Neural cell (in vitro differentiated cells): ENCODE data around the gene FOXP3. TPM values are rescaled to one million over a fixed set of nuclear protein-coding genes. Genes with fewer than 3 reads are reported as not detected.

Experiments
- H2AFZ ChIP-seq: fragments of 200-600, 300-800 bp; sonication (generic), shearing (Covaris generic); 2 replicates; pipeline ENCODE4 v1.6.0; 2014; ENCODE audit warnings: low read depth, mild to moderate bottlenecking, antibody characterized with exemption, low read length, moderate library complexity
- H3F3A ChIP-seq: fragments of 200-600 bp; shearing (Covaris generic); 2 replicates; pipeline ENCODE4 v1.6.1; 2016; ENCODE audit warnings: mild to moderate bottlenecking, moderate library complexity, mixed read lengths, antibody characterized with exemption, low read length; ENCODE audit not compliant: insufficient read depth, poor library complexity, severe bottlenecking
- H3K27ac ChIP-seq: fragments of 200-600, 300-800 bp; sonication (generic), shearing (Covaris generic); 2 replicates; pipeline ENCODE4 v1.5.1; 2014; ENCODE audit warnings: mild to moderate bottlenecking, low read length, moderate library complexity
- H3K27me3 ChIP-seq: fragments of 300-800, 200-600 bp; sonication (generic), shearing (Covaris generic); 2 replicates; pipeline ENCODE4 v1.6.0; 2014; ENCODE audit warnings: mild to moderate bottlenecking, low read depth, low read length, moderate library complexity; ENCODE audit not compliant: insufficient read depth
- H3K36me3 ChIP-seq: fragments of 300-800, 200-600 bp; sonication (generic), shearing (Covaris generic); 2 replicates; pipeline ENCODE4 v1.5.1; 2014; ENCODE audit warnings: mild to moderate bottlenecking, antibody characterized with exemption, low read length, moderate library complexity; ENCODE audit not compliant: insufficient read depth
- H3K4me2 ChIP-seq: fragments of 300-800, 200-600 bp; sonication (generic), shearing (Covaris generic); 2 replicates; pipeline ENCODE4 v1.6.0; 2014; ENCODE audit warnings: mild to moderate bottlenecking, low read length
- H3K4me3 ChIP-seq: fragments of 300-800, 200-600 bp; sonication (generic), shearing (Covaris generic); 2 replicates; pipeline ENCODE4 v1.5.1; 2014; ENCODE audit warnings: mild to moderate bottlenecking, low read length, moderate library complexity
- H3K79me2 ChIP-seq: fragments of 200-600 bp; shearing (Covaris generic); replicated peaks from 2 replicates; pipeline ENCODE4 v1.6.0; 2014; ENCODE audit warnings: mild to moderate bottlenecking, low read length, moderate library complexity; ENCODE audit not compliant: insufficient read depth
- H3K9ac ChIP-seq: fragments of 300-800, 200-600 bp; sonication (generic), shearing (Covaris generic); 2 replicates; pipeline ENCODE4 v1.6.1; 2016; ENCODE audit warnings: mild to moderate bottlenecking, low read length, mixed read lengths
- H3K9me2 ChIP-seq: fragments of 200-600 bp; shearing (Covaris generic); 2 replicates; pipeline ENCODE4 v1.6.1; 2016; ENCODE audit warnings: mild to moderate bottlenecking, low read length, mixed read lengths; ENCODE audit not compliant: insufficient read depth
- H3K9me3 ChIP-seq: fragments of 200-600, 300-800 bp; sonication (generic), shearing (Covaris generic); 2 replicates; pipeline ENCODE4 v1.6.1; 2016; ENCODE audit warnings: mild to moderate bottlenecking, mixed run types, low read length, moderate library complexity, mixed read lengths
- H4K20me1 ChIP-seq: fragments of 200-600 bp; shearing (Covaris generic); 2 replicates; pipeline ENCODE4 v1.6.1; 2016; ENCODE audit warnings: mild to moderate bottlenecking, mixed run types; ENCODE audit not compliant: insufficient read depth
- EP300 ChIP-seq: fragments of 450-650 bp; conservative IDR thresholded peaks from 2 replicates; pipeline ENCODE4 v1.6.1; 2014; ENCODE audit warnings: antibody characterized with exemption, mild to moderate bottlenecking, moderate library complexity; ENCODE audit not compliant: poor library complexity, severe bottlenecking
- EZH2 ChIP-seq: fragments of 200-600, 300-800 bp; shearing (Covaris generic), sonication (generic); IDR thresholded peaks from 2 replicates; pipeline ENCODE4 v1.6.1; 2014; ENCODE audit warnings: antibody characterized with exemption, low read length, borderline replicate concordance, mild to moderate bottlenecking; ENCODE audit not compliant: insufficient read depth, poor library complexity, severe bottlenecking
- MXI1 ChIP-seq: fragments of 450-650 bp; conservative IDR thresholded peaks from 2 replicates; pipeline ENCODE4 v1.6.1; 2014; ENCODE audit warnings: antibody characterized with exemption, mild to moderate bottlenecking; ENCODE audit not compliant: poor library complexity, severe bottlenecking
- POLR2AphosphoS5 ChIP-seq: IDR thresholded peaks from 2 replicates; pipeline ENCODE4 v1.6.1; 2012
- RAD21 ChIP-seq: fragments of 450-650 bp; conservative IDR thresholded peaks from 2 replicates; pipeline ENCODE4 v1.6.1; 2014; ENCODE audit warnings: antibody characterized with exemption, mild to moderate bottlenecking, moderate library complexity
- SMC3 ChIP-seq: fragments of 450-650 bp; conservative IDR thresholded peaks from 2 replicates; pipeline ENCODE4 v1.6.1; 2014; ENCODE audit warnings: antibody characterized with exemption, mild to moderate bottlenecking, moderate library complexity; ENCODE audit not compliant: poor library complexity
- TAF1 ChIP-seq: IDR thresholded peaks from 2 replicates; pipeline ENCODE4 v1.6.1; 2012; ENCODE audit warnings: low read depth
- polyA plus RNA-seq: library from polyadenylated mRNA; depleted of rRNA; stranded (reverse); fragments of >200 nt; gene quantifications from 2 replicates; pipeline ENCODE4 v1.2.3, GENCODE V29; 2014
- TF ChIP-seq, protein P1 (sequence below): fragments of 450-650 bp; IDR thresholded peaks from 2 replicates; pipeline ENCODE4 v1.5.1; 2014; ENCODE audit warnings: antibody characterized with exemption, mild to moderate bottlenecking, moderate library complexity; ENCODE audit not compliant: poor library complexity, severe bottlenecking
- TF ChIP-seq, protein P2 (sequence below): IDR thresholded peaks from 2 replicates; pipeline ENCODE4 v1.6.1; 2012; ENCODE audit warnings: borderline replicate concordance

The FOXP3 gene
- polyA plus RNA-seq, 1 donor from 2014 or later, result not detected

DNA sequence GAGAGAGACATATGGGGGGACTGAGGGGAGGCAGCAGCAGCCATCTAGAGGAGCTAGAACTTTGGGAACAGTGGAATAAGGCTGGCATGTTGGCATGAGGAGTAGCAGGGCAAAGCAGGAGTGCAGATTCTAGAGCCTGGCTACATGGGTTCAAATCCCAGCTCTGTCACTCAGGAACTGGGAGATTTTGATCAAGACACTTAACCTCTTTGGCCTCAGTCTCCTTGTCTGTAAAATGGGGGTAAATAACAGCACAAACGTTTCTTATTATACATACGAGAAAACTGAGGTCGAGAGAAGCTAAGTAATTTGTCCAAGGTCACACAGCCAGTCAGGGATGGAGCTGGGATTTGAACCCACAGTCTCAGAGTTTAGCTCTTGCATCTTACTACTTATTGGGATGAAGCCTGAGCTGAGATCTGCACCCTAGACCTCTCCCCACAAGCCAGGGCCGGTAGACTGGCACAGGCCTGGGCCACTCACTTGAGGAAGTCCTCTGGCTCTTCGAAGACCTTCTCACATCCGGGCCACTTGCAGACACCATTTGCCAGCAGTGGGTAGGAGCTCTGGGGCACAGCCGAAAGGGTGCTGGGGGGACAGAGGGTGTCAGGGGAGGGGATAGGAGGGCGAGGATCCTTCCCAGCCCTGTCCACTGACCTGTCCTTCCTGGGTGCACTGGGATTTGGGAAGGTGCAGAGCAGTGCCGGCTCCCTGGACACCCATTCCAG lies 8.1 kb downstream of the FOXP3 start:
- H3K4me3 ChIP-seq, result no peak overlapping the region
- no peaks in the 10 kb centered on the region for H3K9me3 ChIP-seq
- no peak overlapping the region for H3K9ac ChIP-seq
- H3K4me2 ChIP-seq, result no peak overlapping the region
- no peaks in the 10 kb centered on the region for H3K79me2 ChIP-seq
- H3K36me3 ChIP-seq, result no peaks in the 10 kb centered on the region
- no peaks in the 10 kb centered on the region for H3K9me2 ChIP-seq
- TF ChIP-seq EP300, result no peak
- TF ChIP-seq, protein P1, sequence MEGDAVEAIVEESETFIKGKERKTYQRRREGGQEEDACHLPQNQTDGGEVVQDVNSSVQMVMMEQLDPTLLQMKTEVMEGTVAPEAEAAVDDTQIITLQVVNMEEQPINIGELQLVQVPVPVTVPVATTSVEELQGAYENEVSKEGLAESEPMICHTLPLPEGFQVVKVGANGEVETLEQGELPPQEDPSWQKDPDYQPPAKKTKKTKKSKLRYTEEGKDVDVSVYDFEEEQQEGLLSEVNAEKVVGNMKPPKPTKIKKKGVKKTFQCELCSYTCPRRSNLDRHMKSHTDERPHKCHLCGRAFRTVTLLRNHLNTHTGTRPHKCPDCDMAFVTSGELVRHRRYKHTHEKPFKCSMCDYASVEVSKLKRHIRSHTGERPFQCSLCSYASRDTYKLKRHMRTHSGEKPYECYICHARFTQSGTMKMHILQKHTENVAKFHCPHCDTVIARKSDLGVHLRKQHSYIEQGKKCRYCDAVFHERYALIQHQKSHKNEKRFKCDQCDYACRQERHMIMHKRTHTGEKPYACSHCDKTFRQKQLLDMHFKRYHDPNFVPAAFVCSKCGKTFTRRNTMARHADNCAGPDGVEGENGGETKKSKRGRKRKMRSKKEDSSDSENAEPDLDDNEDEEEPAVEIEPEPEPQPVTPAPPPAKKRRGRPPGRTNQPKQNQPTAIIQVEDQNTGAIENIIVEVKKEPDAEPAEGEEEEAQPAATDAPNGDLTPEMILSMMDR, result no peak
- no peak for TF ChIP-seq EZH2
- TF ChIP-seq POLR2AphosphoS5, result no peak
- no peak for TF ChIP-seq RAD21
- TF ChIP-seq TAF1, result no peak
- no peak for TF ChIP-seq SMC3
- no peak for TF ChIP-seq MXI1
- TF ChIP-seq, protein P2, sequence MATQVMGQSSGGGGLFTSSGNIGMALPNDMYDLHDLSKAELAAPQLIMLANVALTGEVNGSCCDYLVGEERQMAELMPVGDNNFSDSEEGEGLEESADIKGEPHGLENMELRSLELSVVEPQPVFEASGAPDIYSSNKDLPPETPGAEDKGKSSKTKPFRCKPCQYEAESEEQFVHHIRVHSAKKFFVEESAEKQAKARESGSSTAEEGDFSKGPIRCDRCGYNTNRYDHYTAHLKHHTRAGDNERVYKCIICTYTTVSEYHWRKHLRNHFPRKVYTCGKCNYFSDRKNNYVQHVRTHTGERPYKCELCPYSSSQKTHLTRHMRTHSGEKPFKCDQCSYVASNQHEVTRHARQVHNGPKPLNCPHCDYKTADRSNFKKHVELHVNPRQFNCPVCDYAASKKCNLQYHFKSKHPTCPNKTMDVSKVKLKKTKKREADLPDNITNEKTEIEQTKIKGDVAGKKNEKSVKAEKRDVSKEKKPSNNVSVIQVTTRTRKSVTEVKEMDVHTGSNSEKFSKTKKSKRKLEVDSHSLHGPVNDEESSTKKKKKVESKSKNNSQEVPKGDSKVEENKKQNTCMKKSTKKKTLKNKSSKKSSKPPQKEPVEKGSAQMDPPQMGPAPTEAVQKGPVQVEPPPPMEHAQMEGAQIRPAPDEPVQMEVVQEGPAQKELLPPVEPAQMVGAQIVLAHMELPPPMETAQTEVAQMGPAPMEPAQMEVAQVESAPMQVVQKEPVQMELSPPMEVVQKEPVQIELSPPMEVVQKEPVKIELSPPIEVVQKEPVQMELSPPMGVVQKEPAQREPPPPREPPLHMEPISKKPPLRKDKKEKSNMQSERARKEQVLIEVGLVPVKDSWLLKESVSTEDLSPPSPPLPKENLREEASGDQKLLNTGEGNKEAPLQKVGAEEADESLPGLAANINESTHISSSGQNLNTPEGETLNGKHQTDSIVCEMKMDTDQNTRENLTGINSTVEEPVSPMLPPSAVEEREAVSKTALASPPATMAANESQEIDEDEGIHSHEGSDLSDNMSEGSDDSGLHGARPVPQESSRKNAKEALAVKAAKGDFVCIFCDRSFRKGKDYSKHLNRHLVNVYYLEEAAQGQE, result no peak
- no peak overlapping the region for H3K27ac ChIP-seq
- no peak overlapping the region for H2AFZ ChIP-seq
- H4K20me1 ChIP-seq, result no peaks in the 10 kb centered on the region
- H3K27me3 ChIP-seq, result no peaks in the 10 kb centered on the region
- H3F3A ChIP-seq, result no peaks in the 10 kb centered on the region

DNA sequence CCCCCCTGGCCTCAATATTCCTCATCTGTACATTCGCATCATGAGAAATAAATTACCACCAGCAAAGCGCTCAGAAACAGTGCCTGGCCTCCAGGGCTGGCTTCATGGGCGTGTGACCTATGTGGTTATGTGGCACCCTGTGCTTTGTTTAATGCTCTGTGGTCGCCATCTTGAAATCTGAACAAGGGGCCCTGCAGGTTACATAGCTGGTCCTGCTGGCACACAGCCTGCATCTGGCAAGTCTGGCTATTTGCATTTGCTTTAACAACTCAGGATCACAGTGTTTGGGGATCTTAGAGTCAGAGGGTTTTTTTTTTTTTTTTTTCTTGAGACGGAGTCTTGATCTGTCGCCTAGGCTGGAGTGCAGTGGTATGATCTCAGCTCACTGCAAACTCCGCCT lies 9.9 kb downstream of the FOXP3 start:
- H3K27ac ChIP-seq, result no peak overlapping the region
- H2AFZ ChIP-seq, result no peak overlapping the region
- no peak overlapping the region for H3K4me3 ChIP-seq
- H3K9me3 ChIP-seq, result no peaks in the 10 kb centered on the region
- no peaks in the 10 kb centered on the region for H3K36me3 ChIP-seq
- H3K27me3 ChIP-seq, result no peaks in the 10 kb centered on the region
- no peaks in the 10 kb centered on the region for H4K20me1 ChIP-seq
- H3K9ac ChIP-seq, result no peak overlapping the region
- H3F3A ChIP-seq, result no peaks in the 10 kb centered on the region
- no peaks in the 10 kb centered on the region for H3K79me2 ChIP-seq
- TF ChIP-seq, protein P2, result no peak
- TF ChIP-seq SMC3, result no peak
- TF ChIP-seq, protein P1, result no peak
- no peak for TF ChIP-seq POLR2AphosphoS5
- no peak for TF ChIP-seq EZH2
- no peak for TF ChIP-seq EP300
- TF ChIP-seq RAD21, result no peak
- no peak for TF ChIP-seq MXI1
- TF ChIP-seq TAF1, result no peak
- H3K9me2 ChIP-seq, result no peaks in the 10 kb centered on the region
- H3K4me2 ChIP-seq, result no peak overlapping the region
